Panc1 (cell line): Measurements from ENCODE around the gene DHRS4. TPM values are rescaled to one million over a fixed set of nuclear protein-coding genes. Genes with fewer than 3 reads are reported as not detected.

Experiments
- ATAC-seq: fragments of 200-7000 bp; cut with Tn5 transposase; 2 replicates; pipeline ENCODE4 v1.9.1; 2020; ENCODE audit warnings: mild to moderate bottlenecking, moderate library complexity
- BruUV-seq: library from RNA; stranded (reverse); fragments of 400-500 nt; replicated peaks from 2 replicates; lab custom pipeline; 2021; lab: Mats Ljungman, UMichigan
- CTCF ChIA-PET: fragments of 300-600 bp; sonication (Branson Sonifier 250); formaldehyde crosslinking; loops from one replicate; lab custom pipeline; 2022; ENCODE audit warnings: antibody characterized with exemption; lab: Charles Lee
- POLR2A ChIA-PET: fragments of 300-600 bp; sonication (Branson Sonifier 250); formaldehyde crosslinking; loops from one replicate; lab custom pipeline; 2022; ENCODE audit warnings: antibody characterized with exemption; lab: Charles Lee
- DNase-seq: peaks from one replicate; pipeline ENCODE4 v3.0.0-alpha.2; 2010; ENCODE audit warnings: low read depth, low spot score
- H3K27ac ChIP-seq: 2 replicates; pipeline ENCODE4 v1.5.1; 2011; ENCODE audit warnings: mild to moderate bottlenecking, low read length, inconsistent platforms
- H3K27me3 ChIP-seq: fragments of 200-500 bp; sonication (Bioruptor generic); 2 replicates; pipeline ENCODE4 v1.6.0; 2014; ENCODE audit warnings: low read length, inconsistent platforms; ENCODE audit not compliant: control insufficient read depth, insufficient read depth
- H3K36me3 ChIP-seq: fragments of 200-500 bp; sonication (Bioruptor generic); 2 replicates; pipeline ENCODE4 v1.5.1; 2014; ENCODE audit warnings: inconsistent platforms, mild to moderate bottlenecking, low read length, moderate library complexity; ENCODE audit not compliant: control insufficient read depth, insufficient read depth
- H3K4me1 ChIP-seq: 2 replicates; pipeline ENCODE4 v1.5.1; 2011; ENCODE audit warnings: inconsistent platforms, mild to moderate bottlenecking, low read length, moderate library complexity; ENCODE audit not compliant: control insufficient read depth, insufficient read depth
- H3K4me3 ChIP-seq, 2 experiments: 2 replicates each; pipeline ENCODE4 v1.5.1; 2011 to 2012; ENCODE audit warnings: low read depth in 2 of 2, low read length in 2 of 2, mild to moderate bottlenecking in 2 of 2, inconsistent platforms in 1 of 2, moderate library complexity in 1 of 2
- H3K9me3 ChIP-seq: fragments of 200-500 bp; sonication (Bioruptor generic); 2 replicates; pipeline ENCODE4 v1.5.1; 2014; ENCODE audit warnings: low read depth, mild to moderate bottlenecking, inconsistent platforms, low read length, moderate library complexity; ENCODE audit not compliant: control insufficient read depth, insufficient read depth
- CTCF ChIP-seq: fragments of 450-650 bp; IDR thresholded peaks from 2 replicates; pipeline ENCODE4 v1.5.1; 2017; ENCODE audit warnings: mild to moderate bottlenecking
- POLR2AphosphoS5 ChIP-seq: IDR thresholded peaks from 2 replicates; pipeline ENCODE4 v1.6.1; 2012; ENCODE audit warnings: mild to moderate bottlenecking, low read depth, low read length, moderate library complexity
- REST ChIP-seq, 2 experiments: IDR thresholded peaks; 2 replicates each; pipeline ENCODE4 v1.6.1; 2011 to 2012; ENCODE audit warnings: low read depth in 2 of 2, control low read depth in 1 of 2, low read length in 1 of 2, mild to moderate bottlenecking in 1 of 2, moderate library complexity in 1 of 2; ENCODE audit not compliant: insufficient read depth in 1 of 2
- SIN3A ChIP-seq: IDR thresholded peaks from 2 replicates; pipeline ENCODE4 v1.6.1; 2012; ENCODE audit warnings: low read depth, mild to moderate bottlenecking, low read length, moderate library complexity, borderline replicate concordance; ENCODE audit not compliant: insufficient read depth
- TCF7L2 ChIP-seq: IDR thresholded peaks from 2 replicates; pipeline ENCODE4 v1.6.1; 2011; ENCODE audit warnings: mild to moderate bottlenecking, low read depth, low read length, inconsistent platforms
- in situ Hi-C: cut with HindIII; loops from 2 replicates; pipeline ENCODE4 v1.10.0; 2016; ENCODE audit warnings: low sequenced_read_pairs, low pct_unique_long_range_greater_than_20kb
- intact Hi-C: fragments of 100-400 bp; cut with micrococcal nuclease; formaldehyde crosslinking; loops from one replicate; pipeline ENCODE4 v1.10.0; 2022; ENCODE audit not compliant: unreplicated experiment
- total RNA-seq: library from RNA; stranded (reverse); gene quantifications from one replicate; pipeline ENCODE4 v1.2.1, GENCODE V29; 2021; ENCODE audit not compliant: unreplicated experiment

The DHRS4 gene
- total RNA-seq, 1 experiment from 2014 or later: 13.5 TPM

GRCh38 chr14:23922545-23922944 lies 31.0 kb upstream of the DHRS4 start:
- intact Hi-C loops: no loop called here
- no peak for ATAC-seq

GRCh38 chr14:23925523-23926075 lies 28.0 kb upstream of the DHRS4 start:
- Histone ChIP-seq H3K27me3 (no peaks in the 10 kb centered on the region), H3K36me3 (no peaks in the 10 kb centered on the region), H3K27ac (no peak overlapping the region), H3K4me1 (no peaks in the 10 kb centered on the region), H3K9me3 (no peaks in the 10 kb centered on the region), H3K4me3 (no peak overlapping the region)
- TF ChIP-seq CTCF (no peak), SIN3A (no peak), TCF7L2 (no peak), REST (IDR thresholded peaks at IDR 0.05; ENCODE audit: insufficient read depth in 1 of 2, low read depth in 2 of 2, low read length in 1 of 2) (no peak), POLR2AphosphoS5 (no peak)
- ChIA-PET CTCF (interaction anchor here (0.6 kb wide), 1 partner anchor 131 kb away, joined by 3 read pairs; no protein-coding TSS in a partner anchor), POLR2A (no interaction called here)
- no TSS peak for BruUV-seq
- in situ Hi-C loops: no loop called here
- ATAC-seq (no peak), DNase-seq (no peak)
- intact Hi-C loops: no loop called here

More at GRCh38 chr14:23922545-23922944, 31.0 kb upstream of the DHRS4 start:
- DNase-seq: no peak
- POLR2A ChIA-PET: no interaction called here
- no peaks in the 10 kb centered on the region for H3K27me3 ChIP-seq
- in situ Hi-C loops: no loop called here
- no peaks in the 10 kb centered on the region for H3K4me1 ChIP-seq
- CTCF ChIA-PET: interaction anchor here (1.0 kb wide), 1 partner anchor 334 kb away, joined by 4 read pairs; no protein-coding TSS in a partner anchor
- H3K9me3 ChIP-seq: no peaks in the 10 kb centered on the region
- no TSS peak for BruUV-seq
- H3K36me3 ChIP-seq: no peaks in the 10 kb centered on the region
- H3K4me3 ChIP-seq: no peak overlapping the region
- H3K27ac ChIP-seq: no peak overlapping the region
- TF ChIP-seq POLR2AphosphoS5: no peak
- no peak for TF ChIP-seq TCF7L2
- TF ChIP-seq CTCF: no peak
- TF ChIP-seq REST (IDR thresholded peaks at IDR 0.05; ENCODE audit: insufficient read depth in 1 of 2, low read depth in 2 of 2, low read length in 1 of 2): no peak
- no peak for TF ChIP-seq SIN3A
